ENCODE measurements around the gene NKX1-1.

Gene NKX1-1

GRCh38 chr4:1416948-1417260 is 10.7 kb upstream of the NKX1-1 start:
- DNase-seq (ENCODE audit: low spot score): no peak

GRCh38 chr4:1416051-1416947 is 10.1 kb upstream of the NKX1-1 start:
- DNase-seq (ENCODE audit: low spot score): no peak

- DNase-seq (ENCODE audit: low spot score): no peak
These were observed 9.4 kb upstream of the NKX1-1 start for GRCh38 chr4:1415681-1415981.

GRCh38 chr4:1414831-1415680 is 8.8 kb upstream of the NKX1-1 start:
- no peak for DNase-seq (ENCODE audit: low spot score)

- no peak for DNase-seq (ENCODE audit: low spot score)
These were observed 7.6 kb upstream of the NKX1-1 start for GRCh38 chr4:1413687-1414479.

- DNase-seq (ENCODE audit: low spot score): no peak
These were observed 7.0 kb upstream of the NKX1-1 start for GRCh38 chr4:1413204-1413663.

GRCh38 chr4:1412376-1413203 is 6.3 kb upstream of the NKX1-1 start:
- DNase-seq (ENCODE audit: low spot score): no peak

- no peak for DNase-seq (ENCODE audit: low spot score)
These were observed 5.5 kb upstream of the NKX1-1 start for GRCh38 chr4:1411436-1412375.

- no peak for DNase-seq (ENCODE audit: low spot score)
These were observed 4.5 kb upstream of the NKX1-1 start for GRCh38 chr4:1410491-1411325.

GRCh38 chr4:1409491-1410425 is 3.5 kb upstream of the NKX1-1 start:
- no peak for DNase-seq (ENCODE audit: low spot score)

- DNase-seq (ENCODE audit: low spot score): no peak
These were observed 2.8 kb upstream of the NKX1-1 start for GRCh38 chr4:1409079-1409478.

GRCh38 chr4:1408418-1408817 is 2.2 kb upstream of the NKX1-1 start:
- DNase-seq (ENCODE audit: low spot score): no peak

- DNase-seq (ENCODE audit: low spot score): no peak
These were observed 1.6 kb upstream of the NKX1-1 start for GRCh38 chr4:1407657-1408333.

- no peak for DNase-seq (ENCODE audit: low spot score)
These were observed 877 bp upstream of the NKX1-1 start for GRCh38 chr4:1406981-1407656.

GRCh38 chr4:1405636-1406393 is 427 bp downstream of the NKX1-1 start:
- DNase-seq (ENCODE audit: low spot score): no peak

- DNase-seq (ENCODE audit: low spot score): no peak
These were observed 997 bp downstream of the NKX1-1 start for GRCh38 chr4:1405254-1405635.
